Measurements from ENCODE around the gene WNT2B. TPM values are rescaled to one million over a fixed set of nuclear protein-coding genes. Genes with fewer than 3 reads are reported as not detected.
"Not testable (repeated sequence)": the region's sequence is repeated elsewhere in the genome, so short reads cannot be mapped to it uniquely, and the experiment has no call there.

The WNT2B gene
- polyA plus RNA-seq (ENCODE audit: low read depth in 6 of 6) = under 1 TPM in 5 of 6 donors, not detected in 1; 0.03 to 0.59 (median 0.20) TPM

GRCh38 chr1:112508278-112509004, at the start of gene WNT2B:
WNT2B (plus strand) TSS chr1:112508965; CDS start chr1:112509263, 298 bp downstream.
- Mint-ChIP-seq H3K36me3 (no peaks in the 10 kb centered on the region), H3K9me3 (no peaks in the 10 kb centered on the region), H3K27ac (peak within 1 kb of the TSS in 2 of 6 donors; percentile 20 to 36), H3K4me1 (peaks cover 25 to 47% (median 42%) of the 10 kb centered on the region in 3 donors), H3K4me3 (peak within 1 kb of the TSS; percentile 81 to 91 (median 86)), H3K27me3 (peaks cover 21 to 29% (median 28%) of the 10 kb centered on the region in 3 donors)
- DNase-seq = peak; percentile 53
- ATAC-seq (ENCODE audit: low read depth in 2 of 2) = peak; percentile 75 to 78

- H3K27ac Mint-ChIP-seq = no peak overlapping the region
- H3K9me3 Mint-ChIP-seq = peaks cover 0 to 2% (median 0%) of the 10 kb centered on the region in 7 donors
- ATAC-seq (ENCODE audit: low read depth in 2 of 2) = no peak
- H3K36me3 Mint-ChIP-seq = peaks cover 8 to 19% of the 10 kb centered on the region in 2 donors
- H3K4me3 Mint-ChIP-seq = no peak overlapping the region
- H3K27me3 Mint-ChIP-seq = peaks cover 3 to 32% (median 19%) of the 10 kb centered on the region in 3 donors
- DNase-seq = no peak
- H3K4me1 Mint-ChIP-seq = peaks cover 18 to 26% (median 19%) of the 10 kb centered on the region in 3 donors
Observed at GRCh38 chr1:112460615-112461014, 48.1 kb upstream of the WNT2B start.

GRCh38 chr1:112461200-112461871, 47.4 kb upstream of the WNT2B start:
- peaks cover 25 to 34% (median 27%) of the 10 kb centered on the region in 3 donors for H3K4me1 Mint-ChIP-seq
- no peak for ATAC-seq (ENCODE audit: low read depth in 2 of 2)
- no peak for DNase-seq
- H3K9me3 Mint-ChIP-seq = peaks cover 0 to 2% (median 0%) of the 10 kb centered on the region in 7 donors
- H3K4me3 Mint-ChIP-seq = peak overlapping the region in 1 of 8 donors; percentile 41
- peaks cover under 1 to 12% of the 10 kb centered on the region in 2 donors for H3K36me3 Mint-ChIP-seq
- no peak overlapping the region for H3K27ac Mint-ChIP-seq
- H3K27me3 Mint-ChIP-seq = peaks cover 3 to 24% (median 19%) of the 10 kb centered on the region in 3 donors

GRCh38 chr1:112462953-112463279, 45.8 kb upstream of the WNT2B start:
- Mint-ChIP-seq H3K4me3 (peak overlapping the region in 3 of 8 donors; percentile 4 to 30 (median 6)), H3K27ac (no peak overlapping the region), H3K9me3 (peaks cover 0 to 2% (median 0%) of the 10 kb centered on the region in 7 donors), H3K27me3 (peaks cover 3 to 19% (median 15%) of the 10 kb centered on the region in 3 donors), H3K36me3 (no peaks in the 10 kb centered on the region), H3K4me1 (peaks cover 36 to 48% (median 39%) of the 10 kb centered on the region in 3 donors)
- DNase-seq (no peak), ATAC-seq (ENCODE audit: low read depth in 2 of 2) (no peak)

- H3K4me3 Mint-ChIP-seq = peak overlapping the region in 2 of 8 donors; percentile 29 to 76
- peaks cover 36 to 48% (median 39%) of the 10 kb centered on the region in 3 donors for H3K4me1 Mint-ChIP-seq
- H3K9me3 Mint-ChIP-seq = peaks cover 0 to 2% (median 0%) of the 10 kb centered on the region in 7 donors
- ATAC-seq (ENCODE audit: low read depth in 2 of 2) (no peak), DNase-seq (no peak)
- H3K27me3 Mint-ChIP-seq = peaks cover 3 to 19% (median 15%) of the 10 kb centered on the region in 3 donors
- no peaks in the 10 kb centered on the region for H3K36me3 Mint-ChIP-seq
- peak overlapping the region in 3 of 6 donors; percentile 8 to 75 (median 58) for H3K27ac Mint-ChIP-seq
Observed at GRCh38 chr1:112464501-112464900, 44.3 kb upstream of the WNT2B start.

GRCh38 chr1:112465122-112465521, 43.6 kb upstream of the WNT2B start:
- peak overlapping the region in 3 of 8 donors; percentile 76 to 85 (median 77) for H3K4me3 Mint-ChIP-seq
- H3K27ac Mint-ChIP-seq = peak overlapping the region in 5 of 6 donors; percentile 91 to 98 (median 94)
- no peaks in the 10 kb centered on the region for H3K36me3 Mint-ChIP-seq
- peaks cover 3 to 15% (median 14%) of the 10 kb centered on the region in 3 donors for H3K27me3 Mint-ChIP-seq
- H3K4me1 Mint-ChIP-seq = peaks cover 36 to 48% (median 39%) of the 10 kb centered on the region in 3 donors
- H3K9me3 Mint-ChIP-seq = peaks cover 0 to 2% (median 0%) of the 10 kb centered on the region in 7 donors
- ATAC-seq (ENCODE audit: low read depth in 2 of 2) = no peak
- no peak for DNase-seq

- Mint-ChIP-seq H3K9me3 (peaks cover 0 to 2% (median 0%) of the 10 kb centered on the region in 7 donors), H3K36me3 (no peaks in the 10 kb centered on the region), H3K27me3 (peaks cover 3 to 21% (median 18%) of the 10 kb centered on the region in 3 donors), H3K4me3 (peak overlapping the region; percentile 76 to 88 (median 78)), H3K27ac (peak overlapping the region; percentile 88 to 98 (median 94)), H3K4me1 (peaks cover 36 to 48% (median 39%) of the 10 kb centered on the region in 3 donors)
- ATAC-seq (ENCODE audit: low read depth in 2 of 2) (peak; percentile 88 to 90), DNase-seq (peak; percentile 89)
Observed at GRCh38 chr1:112466078-112466660, 42.6 kb upstream of the WNT2B start.

GRCh38 chr1:112470324-112470723, 38.4 kb upstream of the WNT2B start:
- peaks cover 22 to 25% (median 22%) of the 10 kb centered on the region in 3 donors for H3K4me1 Mint-ChIP-seq
- H3K27ac Mint-ChIP-seq; H3K9me3 Mint-ChIP-seq; DNase-seq; H3K4me3 Mint-ChIP-seq; ATAC-seq (ENCODE audit: low read depth in 2 of 2); H3K36me3 Mint-ChIP-seq: not testable (repeated sequence)
- H3K27me3 Mint-ChIP-seq = peaks cover 5 to 38% (median 24%) of the 10 kb centered on the region in 3 donors

GRCh38 chr1:112470966-112471365, 37.8 kb upstream of the WNT2B start:
- peaks cover 5 to 43% (median 24%) of the 10 kb centered on the region in 3 donors for H3K27me3 Mint-ChIP-seq

GRCh38 chr1:112472142-112472541, 36.6 kb upstream of the WNT2B start:
- H3K9me3 Mint-ChIP-seq = peaks cover 3 to 24% (median 16%) of the 10 kb centered on the region in 7 donors
- peaks cover 6 to 20% of the 10 kb centered on the region in 2 donors for H3K36me3 Mint-ChIP-seq
- peak overlapping the region in 1 of 6 donors; percentile 44 for H3K27ac Mint-ChIP-seq
- H3K4me1 Mint-ChIP-seq = peaks cover 3 to 7% (median 4%) of the 10 kb centered on the region in 3 donors
- no peak overlapping the region for H3K4me3 Mint-ChIP-seq
- ATAC-seq (ENCODE audit: low read depth in 2 of 2) = no peak
- no peak for DNase-seq
- H3K27me3 Mint-ChIP-seq = peaks cover 5 to 50% (median 31%) of the 10 kb centered on the region in 3 donors

More at GRCh38 chr1:112470966-112471365, 37.8 kb upstream of the WNT2B start:
- Mint-ChIP-seq H3K4me3 (no peak overlapping the region), H3K4me1 (peaks cover 15 to 18% (median 16%) of the 10 kb centered on the region in 3 donors), H3K27ac (no peak overlapping the region), H3K9me3 (peaks cover 0 to 13% (median 7%) of the 10 kb centered on the region in 7 donors), H3K36me3 (peaks cover 6 to 8% of the 10 kb centered on the region in 2 donors)
- DNase-seq = no peak
- ATAC-seq (ENCODE audit: low read depth in 2 of 2) = no peak

- Mint-ChIP-seq H3K4me3 (peak overlapping the region in 1 of 8 donors; percentile 45), H3K27me3 (peaks cover 9 to 50% (median 24%) of the 10 kb centered on the region in 3 donors), H3K9me3 (peaks cover 11 to 52% (median 41%) of the 10 kb centered on the region in 7 donors), H3K27ac (no peak overlapping the region), H3K36me3 (peaks cover 6 to 33% of the 10 kb centered on the region in 2 donors), H3K4me1 (no peaks in the 10 kb centered on the region)
- DNase-seq (no peak), ATAC-seq (ENCODE audit: low read depth in 2 of 2) (no peak)
Observed at GRCh38 chr1:112477550-112477949, 31.2 kb upstream of the WNT2B start.

GRCh38 chr1:112478314-112478713, 30.5 kb upstream of the WNT2B start:
- DNase-seq = no peak
- H3K36me3 Mint-ChIP-seq = peaks cover 6 to 33% of the 10 kb centered on the region in 2 donors
- peaks cover 11 to 52% (median 41%) of the 10 kb centered on the region in 7 donors for H3K9me3 Mint-ChIP-seq
- ATAC-seq (ENCODE audit: low read depth in 2 of 2) = no peak
- H3K4me3 Mint-ChIP-seq = no peak overlapping the region
- H3K27me3 Mint-ChIP-seq = peaks cover 9 to 47% (median 20%) of the 10 kb centered on the region in 3 donors
- no peaks in the 10 kb centered on the region for H3K4me1 Mint-ChIP-seq
- no peak overlapping the region for H3K27ac Mint-ChIP-seq

GRCh38 chr1:112486063-112486462, 22.7 kb upstream of the WNT2B start:
- H3K27ac Mint-ChIP-seq; DNase-seq; H3K4me3 Mint-ChIP-seq; H3K4me1 Mint-ChIP-seq; H3K36me3 Mint-ChIP-seq; ATAC-seq (ENCODE audit: low read depth in 2 of 2); H3K9me3 Mint-ChIP-seq: not testable (repeated sequence)
- H3K27me3 Mint-ChIP-seq = peaks cover 17 to 20% (median 19%) of the 10 kb centered on the region in 3 donors
